Osteoblast (primary cell): ENCODE results near the gene TMEM178B. TPM values are rescaled to one million over a fixed set of nuclear protein-coding genes. Genes with fewer than 3 reads are reported as not detected.

ENCODE experiments used
- DNase-seq: peaks from one replicate; pipeline ENCODE4 v3.0.0; 2011; ENCODE audit warnings: low spot score, mixed read lengths; ENCODE audit not compliant: insufficient read length; ENCODE audit errors: missing footprints
- H2AFZ ChIP-seq: 2 replicates; pipeline ENCODE4 v1.6.0; 2011; ENCODE audit warnings: mild to moderate bottlenecking, low read length
- H3K27ac ChIP-seq: 2 replicates; pipeline ENCODE4 v1.5.1; 2011; ENCODE audit warnings: mild to moderate bottlenecking, low read depth, low read length, moderate library complexity
- H3K27me3 ChIP-seq: 2 replicates; pipeline ENCODE4 v1.6.0; 2012; ENCODE audit warnings: mild to moderate bottlenecking, control low read depth, inconsistent platforms, low read length, moderate library complexity; ENCODE audit not compliant: insufficient read depth
- H3K36me3 ChIP-seq: 2 replicates; pipeline ENCODE4 v1.5.1; 2011; ENCODE audit warnings: mild to moderate bottlenecking, low read length, control low read depth, moderate library complexity; ENCODE audit not compliant: insufficient read depth
- H3K4me1 ChIP-seq: 2 replicates; pipeline ENCODE4 v1.5.1; 2011; ENCODE audit warnings: mild to moderate bottlenecking, low read length, control low read depth, moderate library complexity; ENCODE audit not compliant: insufficient read depth
- H3K4me2 ChIP-seq: 2 replicates; pipeline ENCODE4 v1.6.0; 2011; ENCODE audit warnings: mild to moderate bottlenecking, low read length; ENCODE audit not compliant: insufficient read depth
- H3K4me3 ChIP-seq: fragments of 200-600 bp; sonication (generic); 3 replicates; pipeline ENCODE4 v1.5.1; 2012; ENCODE audit warnings: mild to moderate bottlenecking, low read length, inconsistent platforms; ENCODE audit not compliant: insufficient read depth
- H3K79me2 ChIP-seq: 2 replicates; pipeline ENCODE4 v1.6.0; 2012; ENCODE audit warnings: mild to moderate bottlenecking, low read length, control low read depth, inconsistent platforms; ENCODE audit not compliant: insufficient read depth
- H3K9me3 ChIP-seq: 2 replicates; pipeline ENCODE4 v1.5.1; 2011; ENCODE audit warnings: low read depth, low read length, control low read depth
- H4K20me1 ChIP-seq: 2 replicates; pipeline ENCODE4 v1.6.0; 2012; ENCODE audit warnings: mild to moderate bottlenecking, low read length, control low read depth; ENCODE audit not compliant: insufficient read depth
- CTCF ChIP-seq: IDR thresholded peaks from 2 replicates; pipeline ENCODE4 v1.5.1; 2011; ENCODE audit warnings: mild to moderate bottlenecking, low read depth, low read length, moderate library complexity; ENCODE audit errors: extremely low read depth
- small RNA-seq: library from RNA; depleted of rRNA; stranded (forward); fragments of <200 nt; gene quantifications from one replicate; pipeline ENCODE3, GENCODE V24; 2012
- total RNA-seq: library from RNA; depleted of rRNA; stranded (reverse); fragments of >200 nt; gene quantifications from 2 replicates; pipeline ENCODE4 v1.2.3, GENCODE V29; 2012

The TMEM178B gene
- total RNA-seq, 1 donor, result 1.1 TPM

- no peak overlapping the region for H3K27ac ChIP-seq
Observed at GRCh38 chr7:141525973-141526514, 452.2 kb downstream of the TMEM178B start.

GRCh38 chr7:141527076-141527475, 453.2 kb downstream of the TMEM178B start:
- TF ChIP-seq CTCF, result no peak
- Histone ChIP-seq H3K79me2 (no peaks in the 10 kb centered on the region), H3K4me2 (no peak overlapping the region), H3K4me3 (no peak overlapping the region), H3K27me3 (no peaks in the 10 kb centered on the region), H3K4me1 (no peaks in the 10 kb centered on the region), H3K27ac (no peak overlapping the region), H3K36me3 (no peaks in the 10 kb centered on the region), H4K20me1 (no peaks in the 10 kb centered on the region), H2AFZ (no peak overlapping the region), H3K9me3 (no peaks in the 10 kb centered on the region)
- DNase-seq, result no peak

More at GRCh38 chr7:141525973-141526514, 452.2 kb downstream of the TMEM178B start:
- no peaks in the 10 kb centered on the region for H3K79me2 ChIP-seq
- no peak overlapping the region for H2AFZ ChIP-seq
- no peaks in the 10 kb centered on the region for H3K36me3 ChIP-seq
- no peaks in the 10 kb centered on the region for H3K9me3 ChIP-seq
- H3K4me2 ChIP-seq, result no peak overlapping the region
- H3K4me3 ChIP-seq, result no peak overlapping the region
- no peaks in the 10 kb centered on the region for H3K4me1 ChIP-seq
- H4K20me1 ChIP-seq, result no peaks in the 10 kb centered on the region
- no peak for TF ChIP-seq CTCF
- DNase-seq, result no peak
- H3K27me3 ChIP-seq, result no peaks in the 10 kb centered on the region

- no peak for TF ChIP-seq CTCF
- no peaks in the 10 kb centered on the region for H3K36me3 ChIP-seq
- H3K9me3 ChIP-seq, result no peaks in the 10 kb centered on the region
- H3K4me1 ChIP-seq, result no peaks in the 10 kb centered on the region
- H3K4me2 ChIP-seq, result no peak overlapping the region
- no peaks in the 10 kb centered on the region for H3K79me2 ChIP-seq
- H3K27me3 ChIP-seq, result no peaks in the 10 kb centered on the region
- no peak overlapping the region for H3K27ac ChIP-seq
- no peak for DNase-seq
- no peak overlapping the region for H2AFZ ChIP-seq
- H4K20me1 ChIP-seq, result no peaks in the 10 kb centered on the region
- no peak overlapping the region for H3K4me3 ChIP-seq
Observed at GRCh38 chr7:141528399-141528798, 454.5 kb downstream of the TMEM178B start.

Small RNAs within 50 kb of the gene (small RNA-seq; reads per million reads assigned to genes)
- not detected for gene AC006362.1
- gene RNU4-74P, result not detected

Other genes starting within 250 kb of the TMEM178B start
- 30.0 and 31.2 TPM in 2 replicates for gene BRAF, start 149.1 kb upstream of the TMEM178B start, total RNA-seq
- 23.2 and 29.5 TPM in 2 replicates for gene MRPS33, start 59.1 kb upstream of the TMEM178B start, total RNA-seq